Measurements from ENCODE around the gene BCAS3.

The BCAS3 gene

GRCh38 chr17:60677308-60678117, at the start of gene BCAS3:
TSS of gene BCAS3 (plus strand) at chr17:60677851.
- Histone ChIP-seq H3K9ac (peak within 1 kb of the TSS; percentile 86), H3K27ac (peak within 1 kb of the TSS; percentile 74), H4K20me1 (no peaks in the 10 kb centered on the region), H3K4me2 (peak within 1 kb of the TSS; percentile 94), H3K4me3 (peak within 1 kb of the TSS; percentile 79), H3K36me3 (0 out of 2 replicates have a peak, but pooled peaks cover 6% of the 10 kb centered on the region), H3K9me3 (no peaks in the 10 kb centered on the region), H3K4me1 (peaks cover 16% of the 10 kb centered on the region), H3K27me3 (no peaks in the 10 kb centered on the region)
- no peak for TF ChIP-seq Cebpa-rat (IDR thresholded peaks at IDR 0.05)

- Histone ChIP-seq H3K4me2 (no peak overlapping the region), H3K9me3 (no peaks in the 10 kb centered on the region), H3K4me3 (no peak overlapping the region), H3K27ac (no peak overlapping the region), H3K9ac (no peak overlapping the region), H3K27me3 (no peaks in the 10 kb centered on the region), H3K36me3 (peaks cover 74% of the 10 kb centered on the region), H4K20me1 (peaks cover 97% of the 10 kb centered on the region), H3K4me1 (no peaks in the 10 kb centered on the region)
- no peak for TF ChIP-seq Cebpa-rat (IDR thresholded peaks at IDR 0.05)
These were observed 49.3 kb upstream of the BCAS3 start for GRCh38 chr17:60628252-60628889.

- Histone ChIP-seq H3K4me1 (peaks cover 6% of the 10 kb centered on the region; the same call in 1 of the 2 replicates), H3K4me3 (no peak overlapping the region), H3K36me3 (peaks cover 77% of the 10 kb centered on the region), H4K20me1 (peaks cover 98% of the 10 kb centered on the region), H3K9ac (no peak overlapping the region), H3K9me3 (no peaks in the 10 kb centered on the region), H3K27ac (no peak overlapping the region), H3K27me3 (no peaks in the 10 kb centered on the region), H3K4me2 (no peak overlapping the region)
- TF ChIP-seq Cebpa-rat (IDR thresholded peaks at IDR 0.05) = no peak
These were observed 48.5 kb upstream of the BCAS3 start for GRCh38 chr17:60629120-60629519.

GRCh38 chr17:60630352-60630751, 47.3 kb upstream of the BCAS3 start:
- H4K20me1 ChIP-seq = peaks cover 99% of the 10 kb centered on the region
- peaks cover 7% of the 10 kb centered on the region; the same call in 1 of the 2 replicates for H3K4me1 ChIP-seq
- no peak for TF ChIP-seq Cebpa-rat (IDR thresholded peaks at IDR 0.05)

GRCh38 chr17:60631119-60631518, 46.5 kb upstream of the BCAS3 start:
- no peak overlapping the region for H3K27ac ChIP-seq
- peaks cover 89% of the 10 kb centered on the region for H3K36me3 ChIP-seq
- no peak for TF ChIP-seq Cebpa-rat (IDR thresholded peaks at IDR 0.05)
- H3K9me3 ChIP-seq = no peaks in the 10 kb centered on the region
- 0 out of 2 replicates have a peak overlapping the region, but pooled peaks have one; percentile 24 for H3K9ac ChIP-seq
- H3K4me2 ChIP-seq = no peak overlapping the region
- no peaks in the 10 kb centered on the region for H3K27me3 ChIP-seq
- H4K20me1 ChIP-seq = peaks cover 98% of the 10 kb centered on the region
- H3K4me3 ChIP-seq = no peak overlapping the region
- peaks cover 7% of the 10 kb centered on the region; the same call in 1 of the 2 replicates for H3K4me1 ChIP-seq

More at GRCh38 chr17:60630352-60630751, 47.3 kb upstream of the BCAS3 start:
- Histone ChIP-seq H3K9ac (no peak overlapping the region), H3K4me2 (no peak overlapping the region), H3K4me3 (no peak overlapping the region), H3K9me3 (no peaks in the 10 kb centered on the region), H3K27me3 (no peaks in the 10 kb centered on the region), H3K36me3 (peaks cover 81% of the 10 kb centered on the region), H3K27ac (no peak overlapping the region)

GRCh38 chr17:60637683-60638082, 40.0 kb upstream of the BCAS3 start:
- no peaks in the 10 kb centered on the region for H3K9me3 ChIP-seq
- no peak overlapping the region for H3K9ac ChIP-seq
- H3K27me3 ChIP-seq = no peaks in the 10 kb centered on the region
- H3K4me2 ChIP-seq = no peak overlapping the region
- H3K4me3 ChIP-seq = no peak overlapping the region
- no peak for TF ChIP-seq Cebpa-rat (IDR thresholded peaks at IDR 0.05)
- peaks cover 7% of the 10 kb centered on the region; the same call in 1 of the 2 replicates for H3K4me1 ChIP-seq
- H4K20me1 ChIP-seq = peaks cover 97% of the 10 kb centered on the region
- peaks cover 81% of the 10 kb centered on the region for H3K36me3 ChIP-seq
- no peak overlapping the region for H3K27ac ChIP-seq

GRCh38 chr17:60639019-60639330, 38.7 kb upstream of the BCAS3 start:
- no peak overlapping the region for H3K4me3 ChIP-seq
- no peak for TF ChIP-seq Cebpa-rat (IDR thresholded peaks at IDR 0.05)
- H3K27me3 ChIP-seq = no peaks in the 10 kb centered on the region
- no peak overlapping the region for H3K4me2 ChIP-seq
- H3K9ac ChIP-seq = no peak overlapping the region
- peaks cover 82% of the 10 kb centered on the region for H3K36me3 ChIP-seq
- H3K27ac ChIP-seq = no peak overlapping the region
- no peaks in the 10 kb centered on the region for H3K9me3 ChIP-seq
- peaks cover 3% of the 10 kb centered on the region; the same call in 1 of the 2 replicates for H3K4me1 ChIP-seq
- peaks cover 97% of the 10 kb centered on the region for H4K20me1 ChIP-seq

GRCh38 chr17:60640503-60640902, 37.1 kb upstream of the BCAS3 start:
- Histone ChIP-seq H3K4me2 (no peak overlapping the region), H3K4me1 (no peaks in the 10 kb centered on the region), H3K36me3 (peaks cover 72% of the 10 kb centered on the region), H3K4me3 (no peak overlapping the region), H3K27me3 (no peaks in the 10 kb centered on the region), H3K9me3 (no peaks in the 10 kb centered on the region), H3K9ac (no peak overlapping the region), H3K27ac (no peak overlapping the region), H4K20me1 (peaks cover 86% of the 10 kb centered on the region)
- no peak for TF ChIP-seq Cebpa-rat (IDR thresholded peaks at IDR 0.05)

GRCh38 chr17:60641126-60641525, 36.5 kb upstream of the BCAS3 start:
- H3K9ac ChIP-seq = no peak overlapping the region
- H3K4me1 ChIP-seq = no peaks in the 10 kb centered on the region
- no peak overlapping the region for H3K27ac ChIP-seq
- H3K9me3 ChIP-seq = no peaks in the 10 kb centered on the region
- no peak overlapping the region for H3K4me3 ChIP-seq
- H3K27me3 ChIP-seq = no peaks in the 10 kb centered on the region
- peaks cover 85% of the 10 kb centered on the region for H4K20me1 ChIP-seq
- H3K36me3 ChIP-seq = peaks cover 72% of the 10 kb centered on the region
- H3K4me2 ChIP-seq = no peak overlapping the region
- no peak for TF ChIP-seq Cebpa-rat (IDR thresholded peaks at IDR 0.05)

GRCh38 chr17:60641810-60642220, 35.8 kb upstream of the BCAS3 start:
- Histone ChIP-seq H3K4me2 (no peak overlapping the region), H3K9me3 (no peaks in the 10 kb centered on the region), H3K36me3 (peaks cover 65% of the 10 kb centered on the region), H4K20me1 (peaks cover 85% of the 10 kb centered on the region), H3K9ac (no peak overlapping the region), H3K4me3 (no peak overlapping the region), H3K27me3 (no peaks in the 10 kb centered on the region), H3K27ac (no peak overlapping the region), H3K4me1 (no peaks in the 10 kb centered on the region)
- no peak for TF ChIP-seq Cebpa-rat (IDR thresholded peaks at IDR 0.05)

All from BLaER1 (cell line).